ENCODE data around the gene PYCR2.
A peak's percentile ranks its signal among the peaks of the same experiment; 100 is the strongest.
"Not testable (repeated sequence)": the region's sequence is repeated elsewhere in the genome, so short reads cannot be mapped to it uniquely, and the experiment has no call there.

PYCR2 gene

DNA sequence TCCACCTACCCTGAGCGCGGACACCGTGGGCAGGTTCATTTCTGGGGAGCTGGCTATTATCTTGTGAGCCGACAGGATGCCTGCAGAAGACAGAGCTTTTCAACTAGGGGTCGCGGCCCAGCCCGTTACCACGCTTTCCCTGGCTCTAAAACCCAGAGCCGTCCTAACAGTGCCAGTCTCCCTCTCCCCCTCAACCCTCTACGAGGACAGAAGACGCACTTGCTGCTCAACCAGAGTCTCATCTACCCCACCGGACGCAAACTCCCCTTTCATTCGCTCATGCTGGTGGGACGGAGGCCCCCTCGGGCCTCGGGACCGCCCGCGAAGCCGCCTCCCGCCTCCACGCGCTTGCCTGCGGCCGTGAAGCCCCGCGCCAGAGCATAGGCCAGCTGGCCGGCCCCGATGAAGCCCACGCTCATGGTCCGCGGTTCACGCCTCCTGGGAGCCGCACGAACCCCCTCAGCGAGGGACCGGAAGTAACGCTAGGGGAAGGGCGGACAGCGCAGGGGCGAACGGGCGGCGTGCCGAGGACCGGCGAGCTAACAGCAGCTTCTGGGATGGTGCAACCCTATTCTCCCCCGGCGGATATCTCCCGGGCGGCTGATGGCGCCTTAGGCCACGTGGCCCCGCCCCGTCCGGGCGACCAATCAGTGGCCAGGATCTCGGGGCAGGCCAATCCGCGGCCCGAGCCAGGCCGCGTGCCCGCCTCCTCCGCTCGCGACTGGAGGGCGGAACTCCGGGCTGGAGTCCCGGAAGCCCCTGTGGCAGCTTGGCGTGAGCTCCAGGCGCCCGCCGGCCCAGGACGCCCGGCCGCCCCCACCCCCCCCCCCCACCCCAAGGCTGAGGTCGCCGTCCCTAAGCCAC is at the start of gene PYCR2:
Gene PYCR2, minus strand, starts transcription at position 559 of the 864 bp plus-strand sequence. Its CDS starts 140 bp downstream, at position 419.
- Histone ChIP-seq H3K27ac (peak within 1 kb of the TSS; percentile 98), H3K36me3 (peaks cover 36% of the 10 kb centered on the region), H3K4me3 (peak within 1 kb of the TSS; percentile 92), H3K4me2 (peak within 1 kb of the TSS; percentile 94), H3K9ac (peak within 1 kb of the TSS; percentile 97), H3K4me1 (peaks cover 51% of the 10 kb centered on the region), H4K20me1 (peaks cover 32% of the 10 kb centered on the region; the same call in 1 of the 2 replicates), H3K27me3 (no peaks in the 10 kb centered on the region), H3K9me3 (no peaks in the 10 kb centered on the region)
- peak; percentile 55; the same call in 1 of the 2 replicates for TF ChIP-seq Cebpa-rat (IDR thresholded peaks at IDR 0.05)

DNA sequence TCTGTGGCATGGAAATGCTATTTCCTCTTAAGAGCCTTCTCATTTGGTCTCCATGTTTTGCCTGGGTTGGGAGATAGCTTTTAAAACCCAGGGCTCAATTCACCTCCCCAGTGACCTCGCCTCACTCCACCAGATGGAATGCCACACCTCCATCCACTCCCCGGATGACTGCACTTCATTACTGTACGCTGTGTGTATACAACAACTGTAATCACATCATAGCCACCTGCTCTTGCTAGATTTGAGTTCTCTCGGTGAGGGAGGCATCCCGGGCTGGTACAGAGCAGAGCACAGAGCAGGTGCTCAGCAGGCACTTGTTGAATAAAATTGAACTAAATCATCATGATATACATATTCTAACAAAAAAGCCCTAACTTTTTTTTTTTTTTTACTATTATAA is 49.1 kb upstream of the PYCR2 start:
- no peak for TF ChIP-seq Cebpa-rat (IDR thresholded peaks at IDR 0.05)
- no peaks in the 10 kb centered on the region; the same call in 1 of the 2 replicates for H3K9me3 ChIP-seq
- H3K36me3 ChIP-seq, result no peaks in the 10 kb centered on the region
- H4K20me1 ChIP-seq, result peaks cover 10% of the 10 kb centered on the region; the same call in 1 of the 2 replicates
- no peak overlapping the region for H3K9ac ChIP-seq
- no peak overlapping the region for H3K27ac ChIP-seq
- no peaks in the 10 kb centered on the region for H3K27me3 ChIP-seq
- no peak overlapping the region for H3K4me3 ChIP-seq
- H3K4me2 ChIP-seq, result no peak overlapping the region
- H3K4me1 ChIP-seq, result peaks cover 30% of the 10 kb centered on the region

DNA sequence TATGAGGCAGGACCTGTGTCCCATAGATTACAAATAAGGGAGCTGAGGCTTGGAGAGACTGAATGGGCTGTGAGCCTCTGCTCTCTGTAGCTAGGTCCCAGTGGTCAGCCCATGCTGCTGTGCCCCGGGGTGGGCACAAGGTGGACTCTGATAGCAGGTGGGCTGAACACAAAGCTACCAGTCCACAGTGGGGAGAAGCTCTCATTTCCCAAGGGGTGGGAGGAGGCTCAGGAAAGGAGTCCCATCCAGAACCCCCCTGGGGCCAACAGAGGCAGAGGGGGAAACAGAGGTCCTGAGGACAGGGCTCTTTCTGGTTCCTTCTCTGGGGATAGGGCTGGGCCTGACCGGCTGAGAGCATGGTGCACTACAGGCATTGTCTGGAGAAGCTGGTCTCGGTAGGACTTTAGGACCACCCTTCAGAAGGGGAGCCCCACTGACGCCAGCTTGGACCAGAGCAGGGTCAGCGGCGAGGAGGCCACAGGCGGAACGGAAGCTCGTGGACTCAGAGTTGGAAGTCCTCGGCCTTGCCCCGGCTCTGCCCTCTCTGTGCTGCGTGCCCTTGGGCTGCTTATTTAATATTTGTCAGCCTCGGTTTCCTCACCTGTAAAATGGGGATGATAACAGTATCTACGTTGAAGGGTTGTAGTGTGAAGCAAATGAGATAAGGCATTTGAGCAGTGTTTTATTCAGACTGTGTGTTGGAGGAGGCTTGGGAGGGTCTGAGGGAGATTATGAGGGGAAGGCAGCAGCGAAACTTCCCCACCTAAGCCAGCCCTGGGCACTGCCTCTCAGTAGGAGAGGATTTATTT is 48.5 kb upstream of the PYCR2 start:
- Histone ChIP-seq H3K4me2 (no peak overlapping the region), H3K9me3 (no peaks in the 10 kb centered on the region; the same call in 1 of the 2 replicates)

GRCh38 chr1:225970592-225971157 is 46.6 kb upstream of the PYCR2 start:
- H3K36me3 ChIP-seq, H3K9ac ChIP-seq, H3K27me3 ChIP-seq, H4K20me1 ChIP-seq, H3K4me2 ChIP-seq, H3K9me3 ChIP-seq, H3K27ac ChIP-seq, H3K4me3 ChIP-seq, H3K4me1 ChIP-seq: not testable (repeated sequence)

More for the DNA sequence above, 48.5 kb upstream of the PYCR2 start:
- Histone ChIP-seq H3K4me1 (peaks cover 24% of the 10 kb centered on the region), H4K20me1 (peaks cover 4% of the 10 kb centered on the region; the same call in 1 of the 2 replicates), H3K36me3 (no peaks in the 10 kb centered on the region), H3K27me3 (no peaks in the 10 kb centered on the region), H3K27ac (no peak overlapping the region), H3K4me3 (no peak overlapping the region), H3K9ac (no peak overlapping the region)
- no peak for TF ChIP-seq Cebpa-rat (IDR thresholded peaks at IDR 0.05)

DNA sequence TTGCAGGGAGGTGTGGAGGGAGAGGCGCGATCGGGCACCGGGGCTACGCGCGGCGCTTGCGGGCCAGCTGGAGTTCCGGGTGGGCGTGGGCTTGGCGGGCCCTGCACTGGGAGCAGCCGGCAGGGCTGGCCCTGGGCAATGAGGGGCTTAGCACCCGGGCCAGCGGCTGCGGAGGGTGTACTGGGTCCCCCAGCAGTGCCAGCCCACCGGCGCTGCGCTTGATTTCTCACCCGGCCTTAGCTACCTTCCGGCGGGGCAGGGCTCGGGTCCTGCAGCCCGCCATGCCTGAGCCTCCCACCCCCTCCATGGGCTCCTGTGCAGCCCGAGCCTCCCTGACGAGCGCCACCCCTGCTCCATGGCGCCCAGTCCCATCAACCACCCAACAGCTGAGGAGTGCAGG is 45.7 kb upstream of the PYCR2 start:
- H3K9ac ChIP-seq, H3K4me1 ChIP-seq, H3K36me3 ChIP-seq, H3K4me3 ChIP-seq, H3K27me3 ChIP-seq, H3K27ac ChIP-seq, H3K9me3 ChIP-seq, H4K20me1 ChIP-seq, H3K4me2 ChIP-seq: not testable (repeated sequence)

- no peaks in the 10 kb centered on the region for H3K36me3 ChIP-seq
- no peaks in the 10 kb centered on the region for H3K27me3 ChIP-seq
- H3K9ac ChIP-seq, result no peak overlapping the region
- H3K4me1 ChIP-seq, result peaks cover 20% of the 10 kb centered on the region
- H3K4me2 ChIP-seq, result no peak overlapping the region
- H4K20me1 ChIP-seq, result no peaks in the 10 kb centered on the region
- no peaks in the 10 kb centered on the region for H3K9me3 ChIP-seq
- no peak overlapping the region for H3K27ac ChIP-seq
- no peak overlapping the region for H3K4me3 ChIP-seq
- TF ChIP-seq Cebpa-rat (IDR thresholded peaks at IDR 0.05), result no peak
These were observed 41.2 kb upstream of the PYCR2 start for GRCh38 chr1:225965231-225965630.

GRCh38 chr1:225963735-225964530 is 39.9 kb upstream of the PYCR2 start:
- no peak for TF ChIP-seq Cebpa-rat (IDR thresholded peaks at IDR 0.05)
- H4K20me1 ChIP-seq, result no peaks in the 10 kb centered on the region
- no peak overlapping the region for H3K27ac ChIP-seq
- peaks cover 20% of the 10 kb centered on the region for H3K4me1 ChIP-seq
- H3K9me3 ChIP-seq, result no peaks in the 10 kb centered on the region
- no peak overlapping the region for H3K4me3 ChIP-seq
- H3K27me3 ChIP-seq, result no peaks in the 10 kb centered on the region
- H3K4me2 ChIP-seq, result no peak overlapping the region
- H3K9ac ChIP-seq, result no peak overlapping the region
- H3K36me3 ChIP-seq, result no peaks in the 10 kb centered on the region

GRCh38 chr1:225962440-225962975 is 38.5 kb upstream of the PYCR2 start:
- no peaks in the 10 kb centered on the region for H3K36me3 ChIP-seq
- no peaks in the 10 kb centered on the region for H3K27me3 ChIP-seq
- H4K20me1 ChIP-seq, result no peaks in the 10 kb centered on the region
- peaks cover 25% of the 10 kb centered on the region for H3K4me1 ChIP-seq
- no peak for TF ChIP-seq Cebpa-rat (IDR thresholded peaks at IDR 0.05)
- H3K4me2 ChIP-seq, result no peak overlapping the region
- H3K9me3 ChIP-seq, result no peaks in the 10 kb centered on the region
- no peak overlapping the region for H3K27ac ChIP-seq
- H3K4me3 ChIP-seq, result no peak overlapping the region
- H3K9ac ChIP-seq, result no peak overlapping the region
